Calu3 (cell line): ENCODE measurements around the gene OGFOD3. TPM values are rescaled to one million over a fixed set of nuclear protein-coding genes. Genes with fewer than 3 reads are reported as not detected.

Experiments used
- BruUV-seq: library from RNA; stranded (reverse); fragments of 400-500 nt; replicated peaks from 2 replicates; lab custom pipeline; 2021; lab: Mats Ljungman, UMichigan
- CTCF ChIA-PET: fragments of 300-600 bp; sonication (Branson Sonifier 250); formaldehyde crosslinking; loops from one replicate; lab custom pipeline; 2022; ENCODE audit warnings: antibody characterized with exemption; lab: Charles Lee
- DNase-seq: peaks from one replicate; pipeline ENCODE4 v3.0.0; 2022
- H3K27ac Mint-ChIP-seq: one replicate; pipeline ENCODE4 v1.8.0; 2022; ENCODE audit warnings: mixed read lengths; ENCODE audit not compliant: unreplicated experiment
- H3K27me3 Mint-ChIP-seq: one replicate; pipeline ENCODE4 v1.8.0; 2022; ENCODE audit warnings: mixed read lengths; ENCODE audit not compliant: unreplicated experiment
- H3K36me3 Mint-ChIP-seq: one replicate; pipeline ENCODE4 v1.8.0; 2022; ENCODE audit warnings: mild to moderate bottlenecking, moderate library complexity, mixed read lengths; ENCODE audit not compliant: insufficient read depth, unreplicated experiment
- H3K4me1 Mint-ChIP-seq: one replicate; pipeline ENCODE4 v1.8.0; 2022; ENCODE audit warnings: mild to moderate bottlenecking, low read depth, mixed read lengths; ENCODE audit not compliant: unreplicated experiment
- H3K4me3 Mint-ChIP-seq: one replicate; pipeline ENCODE4 v1.8.0; 2022; ENCODE audit warnings: mild to moderate bottlenecking, low read depth, moderate library complexity, mixed read lengths; ENCODE audit not compliant: unreplicated experiment
- H3K9me3 Mint-ChIP-seq: one replicate; pipeline ENCODE4 v1.8.0; 2022; ENCODE audit warnings: low read depth, mixed read lengths; ENCODE audit not compliant: unreplicated experiment
- intact Hi-C: fragments of 100-400 bp; cut with micrococcal nuclease; formaldehyde crosslinking; loops from one replicate; pipeline ENCODE4 v1.10.0; 2022; ENCODE audit not compliant: unreplicated experiment
- total RNA-seq: library from RNA; stranded (reverse); gene quantifications from 2 replicates; pipeline ENCODE4 v1.2.3, GENCODE V29; 2022
- TF ChIP-seq, protein P1 (sequence below): fragments of 200-600 bp; IDR thresholded peaks from one replicate; pipeline ENCODE4 v1.8.0; 2022; ENCODE audit warnings: antibody characterized with exemption; ENCODE audit not compliant: unreplicated experiment

OGFOD3 gene
- total RNA-seq, 1 experiment from 2014 or later, result 29.0 TPM

DNA sequence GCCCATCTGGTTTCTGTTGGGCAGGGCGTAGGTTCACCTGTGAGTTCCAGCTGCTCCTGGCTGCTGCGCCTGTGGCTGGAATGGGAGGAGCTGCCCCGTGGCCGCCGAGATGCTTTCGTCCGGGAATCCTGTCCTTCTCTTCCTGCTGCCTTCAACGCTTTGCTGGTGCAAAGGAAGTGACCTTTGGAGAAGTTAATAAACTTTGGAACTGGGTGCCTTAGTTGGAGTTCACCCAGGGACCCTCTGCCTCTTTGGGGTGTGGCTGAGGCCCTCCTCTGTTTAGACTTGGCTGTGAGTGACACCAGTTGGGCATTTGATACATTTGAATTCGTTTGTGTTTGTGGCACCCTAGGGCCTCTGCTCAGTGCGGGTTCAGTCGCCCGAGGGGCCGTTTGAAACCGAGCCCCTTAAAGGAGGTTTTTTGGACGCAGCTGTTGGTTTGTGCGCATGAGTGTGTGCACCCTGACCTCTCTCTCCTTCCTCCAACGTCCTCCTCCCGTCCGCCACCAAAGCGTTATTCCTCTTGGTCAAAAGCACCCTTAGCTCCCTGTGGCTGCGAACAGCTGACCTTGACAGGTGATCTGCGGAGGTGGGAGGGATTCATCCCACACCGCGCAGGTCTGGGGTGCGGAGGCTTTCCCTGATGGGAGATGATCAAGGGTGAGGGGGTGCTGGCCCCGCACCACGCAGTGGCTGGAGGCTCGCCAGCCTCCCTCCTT, 75.9 kb downstream of the OGFOD3 start:
- Mint-ChIP-seq H3K4me1 (peaks cover 27% of the 10 kb centered on the region), H3K4me3 (no peak overlapping the region), H3K27me3 (no peaks in the 10 kb centered on the region), H3K36me3 (peaks cover 12% of the 10 kb centered on the region), H3K9me3 (no peaks in the 10 kb centered on the region), H3K27ac (no peak overlapping the region)
- BruUV-seq, result no TSS peak
- intact Hi-C loops, result no loop called here
- no peak for DNase-seq
- TF ChIP-seq, protein P1, sequence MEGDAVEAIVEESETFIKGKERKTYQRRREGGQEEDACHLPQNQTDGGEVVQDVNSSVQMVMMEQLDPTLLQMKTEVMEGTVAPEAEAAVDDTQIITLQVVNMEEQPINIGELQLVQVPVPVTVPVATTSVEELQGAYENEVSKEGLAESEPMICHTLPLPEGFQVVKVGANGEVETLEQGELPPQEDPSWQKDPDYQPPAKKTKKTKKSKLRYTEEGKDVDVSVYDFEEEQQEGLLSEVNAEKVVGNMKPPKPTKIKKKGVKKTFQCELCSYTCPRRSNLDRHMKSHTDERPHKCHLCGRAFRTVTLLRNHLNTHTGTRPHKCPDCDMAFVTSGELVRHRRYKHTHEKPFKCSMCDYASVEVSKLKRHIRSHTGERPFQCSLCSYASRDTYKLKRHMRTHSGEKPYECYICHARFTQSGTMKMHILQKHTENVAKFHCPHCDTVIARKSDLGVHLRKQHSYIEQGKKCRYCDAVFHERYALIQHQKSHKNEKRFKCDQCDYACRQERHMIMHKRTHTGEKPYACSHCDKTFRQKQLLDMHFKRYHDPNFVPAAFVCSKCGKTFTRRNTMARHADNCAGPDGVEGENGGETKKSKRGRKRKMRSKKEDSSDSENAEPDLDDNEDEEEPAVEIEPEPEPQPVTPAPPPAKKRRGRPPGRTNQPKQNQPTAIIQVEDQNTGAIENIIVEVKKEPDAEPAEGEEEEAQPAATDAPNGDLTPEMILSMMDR, result no peak
- CTCF ChIA-PET, result no interaction called here

GRCh38 chr17:82339634-82340580, 78.5 kb downstream of the OGFOD3 start:
- DNase-seq, result no peak
- BruUV-seq, result no TSS peak
- H3K27me3 Mint-ChIP-seq, result no peaks in the 10 kb centered on the region
- H3K36me3 Mint-ChIP-seq, result peaks cover 8% of the 10 kb centered on the region
- peak overlapping the region; percentile 64 for H3K4me3 Mint-ChIP-seq
- H3K27ac Mint-ChIP-seq, result peak overlapping the region; percentile 85
- intact Hi-C loops, result loop anchor here (5.0 kb wide), 1 partner anchor 43 kb away; no protein-coding TSS in a partner anchor
- peaks cover 31% of the 10 kb centered on the region for H3K4me1 Mint-ChIP-seq
- H3K9me3 Mint-ChIP-seq, result no peaks in the 10 kb centered on the region
- TF ChIP-seq, protein P1, result no peak
- CTCF ChIA-PET, result interaction anchor here (0.7 to 1.1 kb wide), 3 partner anchors 10 to 98 kb away, joined by 3 to 4 read pairs (median 3); no protein-coding TSS in a partner anchor

Other genes with a start within 250 kb of the OGFOD3 start
- gene CCDC57, start 205.7 kb downstream of the OGFOD3 start, total RNA-seq, result 69.9 and 76.8 TPM in 2 replicates
- gene SLC16A3, start 189.5 kb downstream of the OGFOD3 start, total RNA-seq, result 44.7 and 47.2 TPM in 2 replicates
- 157 and 160 TPM in 2 replicates for gene CSNK1D, start 144.9 kb downstream of the OGFOD3 start, total RNA-seq
- 0.34 TPM in 1 of 2 replicates, not detected in the other for gene CD7, start 101.0 kb downstream of the OGFOD3 start, total RNA-seq
- gene SECTM1, start 84.8 kb downstream of the OGFOD3 start, total RNA-seq, result 10.4 and 13.4 TPM in 2 replicates
- gene TEX19, start 59.3 kb downstream of the OGFOD3 start, total RNA-seq, result not detected in 2 replicates
- gene UTS2R, start 46.8 kb downstream of the OGFOD3 start, total RNA-seq, result not detected in 2 replicates
- gene HEXD, start 239 bp downstream of the OGFOD3 start, total RNA-seq, result 30.7 and 36.0 TPM in 2 replicates
- gene CYBC1, start 32.2 kb upstream of the OGFOD3 start, total RNA-seq, result 78.1 and 80.3 TPM in 2 replicates
- 38.1 and 39.4 TPM in 2 replicates for gene NARF, start 40.2 kb upstream of the OGFOD3 start, total RNA-seq
- gene FOXK2, start 101.1 kb upstream of the OGFOD3 start, total RNA-seq, result 96.2 TPM in 2 replicates
- gene WDR45B, start 229.9 kb upstream of the OGFOD3 start, total RNA-seq, result 106 and 108 TPM in 2 replicates